H1 (cell line): Measurements from ENCODE around the gene LCA5L. TPM values are rescaled to one million over a fixed set of nuclear protein-coding genes. Genes with fewer than 3 reads are reported as not detected.

Experiments
- CTCF ChIA-PET: fragments of 300-600 bp; sonication (Branson Sonifier 250); formaldehyde crosslinking; loops from one replicate; lab custom pipeline; 2021; ENCODE audit not compliant: partially characterized antibody; lab: Charles Lee
- POLR2A ChIA-PET: fragments of 300-600 bp; sonication (Branson Sonifier 250); formaldehyde crosslinking; loops from one replicate; lab custom pipeline; 2021; ENCODE audit warnings: inconsistent platforms; ENCODE audit not compliant: partially characterized antibody; lab: Charles Lee
- DNase-seq, 2 experiments: peaks; one replicate each; pipeline versions ENCODE4 v3.0.0 to v3.0.0-alpha.2; 2010 to 2022; ENCODE audit warnings: low spot score in 2 of 2, low read depth in 1 of 2, mixed read lengths in 1 of 2
- FAIRE-seq: peaks from 2 replicates; lab custom pipeline; 2011; peaks lifted over from hg19 to GRCh38; lab: Jason Lieb, UNC
- H2AFZ ChIP-seq: 2 replicates; pipeline ENCODE4 v1.8.1; 2012; ENCODE audit warnings: low read length, inconsistent platforms
- H2AK5ac ChIP-seq: 2 replicates; pipeline ENCODE4 v1.6.1; 2013; ENCODE audit warnings: low read depth, low read length
- H2BK120ac ChIP-seq: replicated peaks from 2 replicates; pipeline ENCODE3; 2013; ENCODE audit warnings: low read depth, low read length, inconsistent platforms
- H2BK12ac ChIP-seq: 2 replicates; pipeline ENCODE4 v1.6.1; 2013; ENCODE audit warnings: low read depth, low read length
- H2BK15ac ChIP-seq: 2 replicates; pipeline ENCODE4 v1.6.1; 2013; ENCODE audit warnings: low read length
- H2BK20ac ChIP-seq: 2 replicates; pipeline ENCODE4 v1.6.1; 2013; ENCODE audit warnings: low read length
- H2BK5ac ChIP-seq: 2 replicates; pipeline ENCODE4 v1.6.1; 2013; ENCODE audit warnings: low read depth, low read length
- H3K14ac ChIP-seq: 2 replicates; pipeline ENCODE4 v1.6.1; 2013; ENCODE audit warnings: inconsistent platforms; ENCODE audit not compliant: insufficient read length
- H3K18ac ChIP-seq: 2 replicates; pipeline ENCODE4 v1.6.1; 2013; ENCODE audit warnings: low read length; ENCODE audit errors: extremely low read depth
- H3K23ac ChIP-seq: 2 replicates; pipeline ENCODE4 v1.6.1; 2013; ENCODE audit warnings: inconsistent platforms; ENCODE audit not compliant: insufficient read length
- H3K23me2 ChIP-seq: 2 replicates; pipeline ENCODE4 v1.6.1; 2013; ENCODE audit warnings: low read depth, low read length
- H3K27ac ChIP-seq: 2 replicates; pipeline ENCODE4 v1.6.1; 2011; ENCODE audit warnings: low read depth, low read length, inconsistent platforms
- H3K27me3 ChIP-seq, 4 experiments: replicated peaks in 1 of 4; 1 replicate in 1 of 4; 2 replicates in 3 of 4; pipeline versions ENCODE4 v1.6.1 to v1.8.1; 2011 to 2013; ENCODE audit warnings: low read length in 3 of 4, mild to moderate bottlenecking in 3 of 4, inconsistent platforms in 2 of 4, mixed read lengths in 2 of 4, moderate library complexity in 1 of 4; ENCODE audit not compliant: control insufficient read depth in 3 of 4, insufficient read depth in 3 of 4; ENCODE audit errors: extremely low read depth in 1 of 4
- H3K36me3 ChIP-seq, 4 experiments: 2 replicates each; pipeline versions ENCODE4 v1.6.1 to v1.8.1; 2011 to 2013; ENCODE audit warnings: mild to moderate bottlenecking in 4 of 4, low read length in 3 of 4, moderate library complexity in 2 of 4, control low read depth in 1 of 4, inconsistent platforms in 1 of 4; ENCODE audit not compliant: insufficient read depth in 4 of 4, control insufficient read depth in 2 of 4
- H3K4ac ChIP-seq: replicated peaks from 2 replicates; pipeline ENCODE3; 2013; ENCODE audit warnings: low read length, low read depth, mixed read lengths, inconsistent platforms; ENCODE audit not compliant: insufficient read length
- H3K4me1 ChIP-seq, 4 experiments: replicated peaks in 1 of 4; 1 replicate in 1 of 4; 2 replicates in 3 of 4; pipeline versions ENCODE4 v1.6.1 to v1.8.1; 2011 to 2013; ENCODE audit warnings: low read length in 3 of 4, inconsistent platforms in 2 of 4, mixed read lengths in 1 of 4; ENCODE audit not compliant: insufficient read depth in 4 of 4, control insufficient read depth in 3 of 4
- H3K4me2 ChIP-seq, 2 experiments: 2 replicates each; pipeline versions ENCODE4 v1.6.1 to v1.8.1; 2011 to 2013; ENCODE audit warnings: low read depth in 2 of 2, low read length in 2 of 2, control low read depth in 1 of 2, inconsistent platforms in 1 of 2, mild to moderate bottlenecking in 1 of 2; ENCODE audit not compliant: insufficient read depth in 1 of 2
- H3K4me3 ChIP-seq, 4 experiments: fragments of 200-600, 300-600 bp in 1 of 4; sonication (generic), shearing (Covaris generic), sonication (Bioruptor Twin) in 1 of 4; 2 replicates each; pipeline versions ENCODE4 v1.5.1 to v1.8.1; 2011 to 2016; ENCODE audit warnings: low read length in 4 of 4, low read depth in 3 of 4, control low read depth in 2 of 4, inconsistent platforms in 2 of 4, mild to moderate bottlenecking in 2 of 4, mixed read lengths in 1 of 4, moderate library complexity in 1 of 4; ENCODE audit not compliant: insufficient read depth in 2 of 4; ENCODE audit errors: extremely low read depth in 1 of 4
- H3K56ac ChIP-seq: replicated peaks from 2 replicates; pipeline ENCODE3; 2013; ENCODE audit warnings: low read depth, mild to moderate bottlenecking, mixed read lengths, low read length, inconsistent platforms; ENCODE audit not compliant: insufficient read length
- H3K79me1 ChIP-seq: 2 replicates; pipeline ENCODE4 v1.6.1; 2013; ENCODE audit warnings: low read depth, low read length, control low read depth
- H3K79me2 ChIP-seq, 2 experiments: 2 replicates each; pipeline versions ENCODE4 v1.6.1 to v1.8.1; 2012 to 2013; ENCODE audit warnings: low read length in 2 of 2, mild to moderate bottlenecking in 2 of 2, inconsistent platforms in 1 of 2; ENCODE audit not compliant: insufficient read depth in 2 of 2, control insufficient read depth in 1 of 2
- H3K9ac ChIP-seq, 4 experiments: replicated peaks in 1 of 4; 1 replicate in 1 of 4; 2 replicates in 3 of 4; pipeline versions ENCODE4 v1.6.1 to v1.8.1; 2011 to 2013; ENCODE audit warnings: low read depth in 3 of 4, low read length in 3 of 4, control low read depth in 2 of 4, mild to moderate bottlenecking in 2 of 4, moderate library complexity in 2 of 4, inconsistent platforms in 1 of 4; ENCODE audit errors: extremely low read depth in 1 of 4
- H3K9me3 ChIP-seq, 2 experiments: 2 replicates each; pipeline versions ENCODE4 v1.6.1 to v1.8.1; 2012 to 2013; ENCODE audit warnings: mild to moderate bottlenecking in 2 of 2, moderate library complexity in 2 of 2, control low read depth in 1 of 2, inconsistent platforms in 1 of 2, low read depth in 1 of 2, low read length in 1 of 2, mixed read lengths in 1 of 2; ENCODE audit not compliant: insufficient read depth in 2 of 2
- H4K20me1 ChIP-seq, 2 experiments: replicated peaks in 1 of 2; 2 replicates each; pipeline versions ENCODE3 to v1.8.1; 2011 to 2013; ENCODE audit warnings: inconsistent platforms in 2 of 2, low read length in 2 of 2, mild to moderate bottlenecking in 1 of 2; ENCODE audit not compliant: insufficient read depth in 2 of 2, control insufficient read depth in 1 of 2
- H4K5ac ChIP-seq: 2 replicates; pipeline ENCODE4 v1.6.1; 2013; ENCODE audit warnings: low read length, low read depth, mixed read lengths, inconsistent platforms; ENCODE audit not compliant: insufficient read length
- H4K8ac ChIP-seq: 2 replicates; pipeline ENCODE4 v1.8.0; 2013; ENCODE audit warnings: mild to moderate bottlenecking, moderate library complexity, low read length, inconsistent platforms; ENCODE audit not compliant: insufficient read depth; ENCODE audit errors: extremely low read depth
- H4K91ac ChIP-seq: replicated peaks from 2 replicates; pipeline ENCODE3; 2013; ENCODE audit warnings: low read length, mixed read lengths, inconsistent platforms; ENCODE audit not compliant: insufficient read length
- EP300 ChIP-seq, 2 experiments: IDR thresholded peaks; 1 replicate in 1 of 2; 2 replicates in 1 of 2; pipeline ENCODE4 v1.6.1; 2011 to 2012; ENCODE audit warnings: low read depth in 2 of 2, low read length in 2 of 2, mild to moderate bottlenecking in 2 of 2, borderline replicate concordance in 1 of 2, inconsistent platforms in 1 of 2, moderate library complexity in 1 of 2
- HDAC2 ChIP-seq, 2 experiments: fragments of 300-600 bp in 1 of 2; sonication (generic) in 1 of 2; IDR thresholded peaks; 2 replicates each; pipeline ENCODE4 v1.6.1; 2011 to 2012; ENCODE audit warnings: low read depth in 2 of 2, low read length in 2 of 2, mild to moderate bottlenecking in 2 of 2, moderate library complexity in 2 of 2, borderline replicate concordance in 1 of 2, inconsistent platforms in 1 of 2
- SP4 ChIP-seq: IDR thresholded peaks from 2 replicates; pipeline ENCODE4 v1.6.1; 2012; ENCODE audit warnings: low read length, inconsistent platforms
- TBP ChIP-seq: IDR thresholded peaks from 2 replicates; pipeline ENCODE4 v1.6.1; 2011; ENCODE audit warnings: low read depth, low read length, improper control_type of control experiment
- WGBS, 2 experiments: shearing (Covaris generic) in 1 of 2; methylation state at CpG; one replicate each; pipeline versions ENCODE4 v1.1.6 to v1.1.7; 2013 to 2015; ENCODE audit warnings: low lambda C conversion rate in 2 of 2, mixed read lengths in 2 of 2, inconsistent platforms in 1 of 2, low coverage in 1 of 2, missing lambda C conversion rate in 1 of 2; ENCODE audit not compliant: insufficient replicate concordance in 2 of 2, insufficient coverage in 1 of 2, insufficient read length in 1 of 2; ENCODE audit errors: extremely low coverage in 1 of 2, missing lambda C conversion rate in 1 of 2; 5-methylcytosine and 5-hydroxymethylcytosine counted together
- polyA plus RNA-seq, 7 experiments: library from polyadenylated mRNA; depleted of rRNA in 3 of 7; stranded (reverse) in 5 of 7; unstranded in 2 of 7; fragments of >200 nt in 5 of 7; fragments of 200-250 nt in 2 of 7; gene quantifications; 1 replicate in 5 of 7; 2 replicates in 1 of 7; 4 replicates in 1 of 7; pipeline versions ENCODE4 v1.2.1 to v1.2.3, GENCODE V29; 2011 to 2013; ENCODE audit warnings: missing spikeins in 2 of 7, mixed read lengths in 2 of 7
- total RNA-seq: library from RNA; stranded (reverse); fragmentation: NEBNext Ultra II Directional; extraction: Animal tissue kit (Norgen Biotek cat#: 25700); gene quantifications from 2 replicates; pipeline ENCODE4 v1.2.1, GENCODE V29; 2021

LCA5L gene
- total and polyA plus RNA-seq, 2 of the 8 experiments (the other 6 are each of a cell fraction or from before 2014, with no cell fraction given), result 0.11 to 0.84 TPM

GRCh38 chr21:39483917-39484316 is 38.3 kb upstream of the LCA5L start:
- Histone ChIP-seq H2AFZ (no peak overlapping the region), H2BK120ac (no peak overlapping the region), H3K4me2 (no peak overlapping the region), H3K79me1 (no peaks in the 10 kb centered on the region), H3K14ac (no peak overlapping the region), H3K79me2 (no peaks in the 10 kb centered on the region), H4K5ac (no peak overlapping the region), H3K4me3 (no peak overlapping the region), H3K36me3 (no peaks in the 10 kb centered on the region), H3K23me2 (peaks cover 5% of the 10 kb centered on the region; the same call in 1 of the 2 replicates), H3K9me3 (no peaks in the 10 kb centered on the region), H4K91ac (no peak overlapping the region), H3K4ac (no peak overlapping the region), H4K8ac (no peak overlapping the region), H2AK5ac (no peak overlapping the region), H3K27me3 (no peaks in the 10 kb centered on the region), H4K20me1 (peaks cover 0 to 3% of the 10 kb centered on the region in 2 experiments), H2BK5ac (no peak overlapping the region), H3K18ac (no peak overlapping the region), H2BK15ac (no peak overlapping the region), H3K23ac (no peak overlapping the region), H3K4me1 (no peaks in the 10 kb centered on the region), H3K27ac (no peak overlapping the region), H2BK12ac (no peak overlapping the region), H3K9ac (no peak overlapping the region), H3K56ac (no peak overlapping the region), H2BK20ac (no peak overlapping the region)
- DNase-seq (no peak), FAIRE-seq (no peak)
- CTCF ChIA-PET, result interaction anchor here (1.2 kb wide), 1 partner anchor 42 kb away, joined by 3 read pairs; no protein-coding TSS in a partner anchor
- POLR2A ChIA-PET, result no interaction called here
- WGBS, 2 experiments, result 96% methylated on average over 1 of the region's 1 CpG; no CpG with 5 or more reads in 1 of the 2 experiments
- TF ChIP-seq TBP (no peak), EP300 (IDR thresholded peaks at IDR 0.05; ENCODE audit: borderline replicate concordance in 1 of 2, low read depth in 2 of 2, low read length in 2 of 2) (no peak), HDAC2 (IDR thresholded peaks at IDR 0.05; ENCODE audit: borderline replicate concordance in 1 of 2, low read depth in 2 of 2, low read length in 2 of 2) (no peak), SP4 (no peak)
